HG03175 (cell line): ENCODE data around the gene PPP2R2B.
"Not testable (repeated sequence)": the region's sequence is repeated elsewhere in the genome, so short reads cannot be mapped to it uniquely, and the experiment has no call there.

Experiments used
- ATAC-seq: cut with Tn5 transposase; IDR thresholded peaks from one replicate; pipeline ENCODE4 v1.9.1; 2021; ENCODE audit warnings: mild to moderate bottlenecking, moderate library complexity; ENCODE audit not compliant: unreplicated experiment

Gene PPP2R2B

GRCh38 chr5:146622391-146622790 is 256.2 kb downstream of the PPP2R2B start:
- no peak for ATAC-seq

GRCh38 chr5:146620669-146621051 is 257.9 kb downstream of the PPP2R2B start:
- no peak for ATAC-seq

- ATAC-seq, result no peak
These were observed 258.4 kb downstream of the PPP2R2B start for GRCh38 chr5:146620031-146620668.

- no peak for ATAC-seq
These were observed 260.1 kb downstream of the PPP2R2B start for GRCh38 chr5:146618434-146618833.

GRCh38 chr5:146609731-146610130 is 268.8 kb downstream of the PPP2R2B start:
- ATAC-seq, result not testable (repeated sequence)

- ATAC-seq, result no peak
These were observed 270.8 kb downstream of the PPP2R2B start for GRCh38 chr5:146607659-146608332.

GRCh38 chr5:146606893-146607292 is 271.7 kb downstream of the PPP2R2B start:
- no peak for ATAC-seq

- ATAC-seq, result no peak
These were observed 278.2 kb downstream of the PPP2R2B start for GRCh38 chr5:146600376-146600775.

- no peak for ATAC-seq
These were observed 279.3 kb downstream of the PPP2R2B start for GRCh38 chr5:146599261-146599660.

GRCh38 chr5:146595088-146595487 is 283.5 kb downstream of the PPP2R2B start:
- ATAC-seq, result no peak

- no peak for ATAC-seq
These were observed 286.2 kb downstream of the PPP2R2B start for GRCh38 chr5:146592352-146592751.

- no peak for ATAC-seq
These were observed 289.6 kb downstream of the PPP2R2B start for GRCh38 chr5:146589028-146589345.

- ATAC-seq, result no peak
These were observed 290.1 kb downstream of the PPP2R2B start for GRCh38 chr5:146588331-146589027.

GRCh38 chr5:146586752-146587151 is 291.8 kb downstream of the PPP2R2B start:
- ATAC-seq, result no peak

GRCh38 chr5:146584750-146585149 is 293.8 kb downstream of the PPP2R2B start:
- no peak for ATAC-seq

- no peak for ATAC-seq
These were observed 296.4 kb downstream of the PPP2R2B start for GRCh38 chr5:146582051-146582596.

- no peak for ATAC-seq
These were observed 298.3 kb downstream of the PPP2R2B start for GRCh38 chr5:146580237-146580636.

- ATAC-seq, result no peak
These were observed 303.8 kb downstream of the PPP2R2B start for GRCh38 chr5:146574713-146575112.

- no peak for ATAC-seq
These were observed 310.4 kb downstream of the PPP2R2B start for GRCh38 chr5:146568161-146568560.

- peak; percentile 97 for ATAC-seq
These were observed 312.7 kb downstream of the PPP2R2B start for GRCh38 chr5:146565764-146566367.

- no peak for ATAC-seq
These were observed 314.4 kb downstream of the PPP2R2B start for GRCh38 chr5:146564007-146564762.
